Tibial nerve (tissue), 4 donors: Measurements from ENCODE around the gene PDHB.

Source experiments
- EP300 ChIP-seq, 2 donors: sonication (generic); formaldehyde crosslinking; IDR thresholded peaks; one replicate each; pipeline ENCODE4 v1.6.1; 2017; ENCODE audit warnings: antibody characterized with exemption in 2 of 2, mild to moderate bottlenecking in 1 of 2
- POLR2A ChIP-seq, 2 donors: fragments of 450-650 bp; IDR thresholded peaks; one replicate each; pipeline ENCODE4 v1.6.1; 2017; ENCODE audit warnings: antibody characterized with exemption in 2 of 2, mild to moderate bottlenecking in 2 of 2, moderate library complexity in 2 of 2
- TF ChIP-seq, protein P1 (sequence below), 5 experiments: fragments of 200-600 bp in 3 of 5; fragments of 450-650 bp in 2 of 5; sonication (generic) in 3 of 5; IDR thresholded peaks; one replicate each; pipeline ENCODE4 v1.5.1; 2016 to 2019; ENCODE audit warnings: antibody characterized with exemption in 5 of 5, mild to moderate bottlenecking in 3 of 5, moderate library complexity in 2 of 5

DNA sequence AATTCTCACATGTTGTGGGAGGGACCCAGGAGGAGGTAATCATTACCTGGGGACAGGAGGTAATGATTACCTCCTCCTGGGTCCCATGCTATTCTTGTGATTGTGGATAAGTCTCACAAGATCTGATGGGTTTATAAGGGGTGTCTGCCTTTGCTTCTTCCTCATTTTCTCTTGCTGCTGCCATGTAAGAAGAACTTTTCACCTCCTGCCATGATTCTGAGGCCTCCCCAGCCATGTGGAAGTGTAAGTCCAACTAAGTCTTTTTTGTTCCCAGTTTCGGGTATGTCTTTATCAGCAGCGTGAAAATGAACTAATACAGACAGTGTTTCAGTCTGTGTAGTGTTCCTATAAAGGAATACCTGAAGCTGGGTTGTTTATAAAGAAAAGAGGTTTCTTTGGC, 45.1 kb upstream of the PDHB start:
- TF ChIP-seq, protein P1, sequence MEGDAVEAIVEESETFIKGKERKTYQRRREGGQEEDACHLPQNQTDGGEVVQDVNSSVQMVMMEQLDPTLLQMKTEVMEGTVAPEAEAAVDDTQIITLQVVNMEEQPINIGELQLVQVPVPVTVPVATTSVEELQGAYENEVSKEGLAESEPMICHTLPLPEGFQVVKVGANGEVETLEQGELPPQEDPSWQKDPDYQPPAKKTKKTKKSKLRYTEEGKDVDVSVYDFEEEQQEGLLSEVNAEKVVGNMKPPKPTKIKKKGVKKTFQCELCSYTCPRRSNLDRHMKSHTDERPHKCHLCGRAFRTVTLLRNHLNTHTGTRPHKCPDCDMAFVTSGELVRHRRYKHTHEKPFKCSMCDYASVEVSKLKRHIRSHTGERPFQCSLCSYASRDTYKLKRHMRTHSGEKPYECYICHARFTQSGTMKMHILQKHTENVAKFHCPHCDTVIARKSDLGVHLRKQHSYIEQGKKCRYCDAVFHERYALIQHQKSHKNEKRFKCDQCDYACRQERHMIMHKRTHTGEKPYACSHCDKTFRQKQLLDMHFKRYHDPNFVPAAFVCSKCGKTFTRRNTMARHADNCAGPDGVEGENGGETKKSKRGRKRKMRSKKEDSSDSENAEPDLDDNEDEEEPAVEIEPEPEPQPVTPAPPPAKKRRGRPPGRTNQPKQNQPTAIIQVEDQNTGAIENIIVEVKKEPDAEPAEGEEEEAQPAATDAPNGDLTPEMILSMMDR (IDR thresholded peaks at IDR 0.05), result no peak
- no peak for TF ChIP-seq POLR2A (IDR thresholded peaks at IDR 0.05)
- no peak for TF ChIP-seq EP300 (IDR thresholded peaks at IDR 0.05)
